Measurements from ENCODE around the gene SH2D4B. TPM values are rescaled to one million over a fixed set of nuclear protein-coding genes. Genes with fewer than 3 reads are reported as not detected.

Gene SH2D4B
- total RNA-seq, 1 experiment from 2014 or later: not detected

- H2AFZ ChIP-seq (ENCODE audit: low read length): no peak overlapping the region
- ChIA-PET CTCF (no interaction called here), POLR2A (ENCODE audit: unreplicated experiment) (no interaction called here)
- no peak overlapping the region for H3K9ac ChIP-seq (ENCODE audit: low read length)
- BruUV-seq (replicated peaks): no TSS peak
- H3K27ac ChIP-seq (ENCODE audit: low read length): no peak overlapping the region
- no peaks in the 10 kb centered on the region for H3K27me3 ChIP-seq (ENCODE audit: low read length)
- H3K36me3 ChIP-seq (ENCODE audit: low read depth, low read length): no peaks in the 10 kb centered on the region
- H3K9me2 ChIP-seq (replicated peaks; ENCODE audit: low read length): no peaks in the 10 kb centered on the region
- no peaks in the 10 kb centered on the region for H3F3A ChIP-seq (ENCODE audit: low read length, unreplicated experiment)
- TF ChIP-seq EZH2phosphoT487 (IDR thresholded peaks at IDR 0.05; ENCODE audit: borderline replicate concordance, low read length) (no peak), EZH2 (IDR thresholded peaks at IDR 0.05; ENCODE audit: low read length, unreplicated experiment) (no peak), CTCF (conservative IDR thresholded peaks at IDR 0.05; ENCODE audit: low read depth, low read length) (no peak)
- intact Hi-C loops (cut with micrococcal nuclease): no loop called here
- ATAC-seq (no peak), DNase-seq (no peak)
- H3K9me3 ChIP-seq (ENCODE audit: low read length): no peaks in the 10 kb centered on the region
- no peak overlapping the region for H3K4me2 ChIP-seq (ENCODE audit: low read length)
- no peak overlapping the region for H3K4me3 ChIP-seq (ENCODE audit: low read length)
- H3K4me1 ChIP-seq (ENCODE audit: insufficient read depth, low read length): no peaks in the 10 kb centered on the region
- no peaks in the 10 kb centered on the region for H3K79me2 ChIP-seq (ENCODE audit: low read length)
- H4K20me1 ChIP-seq (ENCODE audit: low read length): no peaks in the 10 kb centered on the region
Measured at GRCh38 chr10:80611481-80612185, 73.9 kb downstream of the SH2D4B start.

GRCh38 chr10:80612261-80612660 is 74.6 kb downstream of the SH2D4B start:
- POLR2A ChIA-PET (ENCODE audit: unreplicated experiment): no interaction called here
- H3K9me3 ChIP-seq (ENCODE audit: low read length): no peaks in the 10 kb centered on the region
- no TSS peak for BruUV-seq (replicated peaks)
- H4K20me1 ChIP-seq (ENCODE audit: low read length): no peaks in the 10 kb centered on the region
- ATAC-seq (no peak), DNase-seq (no peak)
- H3K9me2 ChIP-seq (replicated peaks; ENCODE audit: low read length): no peaks in the 10 kb centered on the region
- H2AFZ ChIP-seq (ENCODE audit: low read length): no peak overlapping the region
- intact Hi-C loops (cut with micrococcal nuclease): no loop called here
- H3K36me3 ChIP-seq (ENCODE audit: low read depth, low read length): no peaks in the 10 kb centered on the region
- no peaks in the 10 kb centered on the region for H3K27me3 ChIP-seq (ENCODE audit: low read length)
- no peak overlapping the region for H3K27ac ChIP-seq (ENCODE audit: low read length)
- H3K79me2 ChIP-seq (ENCODE audit: low read length): no peaks in the 10 kb centered on the region
- no peak for TF ChIP-seq EZH2 (IDR thresholded peaks at IDR 0.05; ENCODE audit: low read length, unreplicated experiment)
- no peak for TF ChIP-seq CTCF (conservative IDR thresholded peaks at IDR 0.05; ENCODE audit: low read depth, low read length)
- TF ChIP-seq EZH2phosphoT487 (IDR thresholded peaks at IDR 0.05; ENCODE audit: borderline replicate concordance, low read length): no peak
- H3K4me2 ChIP-seq (ENCODE audit: low read length): no peak overlapping the region
- no peak overlapping the region for H3K9ac ChIP-seq (ENCODE audit: low read length)
- no peaks in the 10 kb centered on the region for H3F3A ChIP-seq (ENCODE audit: low read length, unreplicated experiment)
- no peaks in the 10 kb centered on the region for H3K4me1 ChIP-seq (ENCODE audit: insufficient read depth, low read length)
- CTCF ChIA-PET: no interaction called here
- no peak overlapping the region for H3K4me3 ChIP-seq (ENCODE audit: low read length)

GRCh38 chr10:80613466-80614170 is 75.9 kb downstream of the SH2D4B start:
- no peak overlapping the region for H3K4me2 ChIP-seq (ENCODE audit: low read length)
- no peak for ATAC-seq
- H3F3A ChIP-seq (ENCODE audit: low read length, unreplicated experiment): no peaks in the 10 kb centered on the region
- no peak overlapping the region for H3K4me3 ChIP-seq (ENCODE audit: low read length)
- no peak overlapping the region for H3K9ac ChIP-seq (ENCODE audit: low read length)
- H2AFZ ChIP-seq (ENCODE audit: low read length): no peak overlapping the region
- H3K9me2 ChIP-seq (replicated peaks; ENCODE audit: low read length): no peaks in the 10 kb centered on the region
- POLR2A ChIA-PET (ENCODE audit: unreplicated experiment): no interaction called here
- H3K36me3 ChIP-seq (ENCODE audit: low read depth, low read length): no peaks in the 10 kb centered on the region
- DNase-seq: no peak
- CTCF ChIA-PET: no interaction called here
- TF ChIP-seq EZH2 (IDR thresholded peaks at IDR 0.05; ENCODE audit: low read length, unreplicated experiment) (no peak), CTCF (conservative IDR thresholded peaks at IDR 0.05; ENCODE audit: low read depth, low read length) (no peak), EZH2phosphoT487 (IDR thresholded peaks at IDR 0.05; ENCODE audit: borderline replicate concordance, low read length) (no peak)
- H3K79me2 ChIP-seq (ENCODE audit: low read length): no peaks in the 10 kb centered on the region
- no peak overlapping the region for H3K27ac ChIP-seq (ENCODE audit: low read length)
- intact Hi-C loops (cut with micrococcal nuclease): no loop called here
- H3K27me3 ChIP-seq (ENCODE audit: low read length): no peaks in the 10 kb centered on the region
- no peaks in the 10 kb centered on the region for H3K4me1 ChIP-seq (ENCODE audit: insufficient read depth, low read length)
- no TSS peak for BruUV-seq (replicated peaks)
- H4K20me1 ChIP-seq (ENCODE audit: low read length): no peaks in the 10 kb centered on the region
- no peaks in the 10 kb centered on the region for H3K9me3 ChIP-seq (ENCODE audit: low read length)

Data from PC-3 (cell line).